ENCODE results near the gene SLC16A14. TPM values are rescaled to one million over a fixed set of nuclear protein-coding genes. Genes with fewer than 3 reads are reported as not detected.

Gene SLC16A14
- total RNA-seq, 1 donor from 2014 or later = 2.6 TPM

- H3K9me3 ChIP-seq (ENCODE audit: control insufficient read depth in 3 of 3, low read length in 3 of 3) = no peaks in the 10 kb centered on the region
- H3K4me1 ChIP-seq (ENCODE audit: control insufficient read depth in 3 of 3, insufficient read depth in 3 of 3, low read length in 3 of 3) = peaks cover 0 to 3% (median 0%) of the 10 kb centered on the region in 3 donors
- H3K27ac ChIP-seq (ENCODE audit: low read depth, low read length) = no peak overlapping the region
- H3K4me3 ChIP-seq (ENCODE audit: low read length in 3 of 3) = peak overlapping the region in 2 of 3 donors; percentile 3
- H3K36me3 ChIP-seq (ENCODE audit: control insufficient read depth in 3 of 3, insufficient read depth in 3 of 3, low read length in 3 of 3) = no peaks in the 10 kb centered on the region
- H3K27me3 ChIP-seq (ENCODE audit: control insufficient read depth in 3 of 3, insufficient read depth in 3 of 3, low read length in 3 of 3) = no peaks in the 10 kb centered on the region
- peak overlapping the region in 1 of 3 donors; percentile 33 for H3K9ac ChIP-seq (ENCODE audit: low read depth in 1 of 3, low read length in 3 of 3)
Measured at GRCh38 chr2:230007931-230008707, 60.6 kb downstream of the SLC16A14 start.

GRCh38 chr2:230000118-230000841, 68.4 kb downstream of the SLC16A14 start:
- Histone ChIP-seq H3K9ac (ENCODE audit: low read depth in 1 of 3, low read length in 3 of 3) (no peak overlapping the region), H3K9me3 (ENCODE audit: control insufficient read depth in 3 of 3, low read length in 3 of 3) (no peaks in the 10 kb centered on the region), H3K4me1 (ENCODE audit: control insufficient read depth in 3 of 3, insufficient read depth in 3 of 3, low read length in 3 of 3) (no peaks in the 10 kb centered on the region), H3K36me3 (ENCODE audit: control insufficient read depth in 3 of 3, insufficient read depth in 3 of 3, low read length in 3 of 3) (no peaks in the 10 kb centered on the region), H3K27ac (ENCODE audit: low read depth, low read length) (no peak overlapping the region), H3K4me3 (ENCODE audit: low read length in 3 of 3) (no peak overlapping the region), H3K27me3 (ENCODE audit: control insufficient read depth in 3 of 3, insufficient read depth in 3 of 3, low read length in 3 of 3) (no peaks in the 10 kb centered on the region)

GRCh38 chr2:229997565-229997964, 71.2 kb downstream of the SLC16A14 start:
- no peaks in the 10 kb centered on the region for H3K27me3 ChIP-seq (ENCODE audit: control insufficient read depth in 3 of 3, insufficient read depth in 3 of 3, low read length in 3 of 3)
- H3K36me3 ChIP-seq (ENCODE audit: control insufficient read depth in 3 of 3, insufficient read depth in 3 of 3, low read length in 3 of 3) = no peaks in the 10 kb centered on the region
- no peaks in the 10 kb centered on the region for H3K9me3 ChIP-seq (ENCODE audit: control insufficient read depth in 3 of 3, low read length in 3 of 3)
- no peaks in the 10 kb centered on the region for H3K4me1 ChIP-seq (ENCODE audit: control insufficient read depth in 3 of 3, insufficient read depth in 3 of 3, low read length in 3 of 3)
- no peak overlapping the region for H3K27ac ChIP-seq (ENCODE audit: low read depth, low read length)
- H3K9ac ChIP-seq (ENCODE audit: low read depth in 1 of 3, low read length in 3 of 3) = no peak overlapping the region
- no peak overlapping the region for H3K4me3 ChIP-seq (ENCODE audit: low read length in 3 of 3)

GRCh38 chr2:229996320-229996719, 72.4 kb downstream of the SLC16A14 start:
- Histone ChIP-seq H3K9me3 (ENCODE audit: control insufficient read depth in 3 of 3, low read length in 3 of 3) (no peaks in the 10 kb centered on the region), H3K9ac (ENCODE audit: low read depth in 1 of 3, low read length in 3 of 3) (no peak overlapping the region), H3K27me3 (ENCODE audit: control insufficient read depth in 3 of 3, insufficient read depth in 3 of 3, low read length in 3 of 3) (no peaks in the 10 kb centered on the region), H3K36me3 (ENCODE audit: control insufficient read depth in 3 of 3, insufficient read depth in 3 of 3, low read length in 3 of 3) (no peaks in the 10 kb centered on the region), H3K4me1 (ENCODE audit: control insufficient read depth in 3 of 3, insufficient read depth in 3 of 3, low read length in 3 of 3) (no peaks in the 10 kb centered on the region), H3K27ac (ENCODE audit: low read depth, low read length) (no peak overlapping the region), H3K4me3 (ENCODE audit: low read length in 3 of 3) (no peak overlapping the region)

- H3K9ac ChIP-seq (ENCODE audit: low read depth in 1 of 3, low read length in 3 of 3) = no peak overlapping the region
- no peaks in the 10 kb centered on the region for H3K36me3 ChIP-seq (ENCODE audit: control insufficient read depth in 3 of 3, insufficient read depth in 3 of 3, low read length in 3 of 3)
- H3K27me3 ChIP-seq (ENCODE audit: control insufficient read depth in 3 of 3, insufficient read depth in 3 of 3, low read length in 3 of 3) = no peaks in the 10 kb centered on the region
- H3K9me3 ChIP-seq (ENCODE audit: control insufficient read depth in 3 of 3, low read length in 3 of 3) = no peaks in the 10 kb centered on the region
- no peaks in the 10 kb centered on the region for H3K4me1 ChIP-seq (ENCODE audit: control insufficient read depth in 3 of 3, insufficient read depth in 3 of 3, low read length in 3 of 3)
- no peak overlapping the region for H3K27ac ChIP-seq (ENCODE audit: low read depth, low read length)
- no peak overlapping the region for H3K4me3 ChIP-seq (ENCODE audit: low read length in 3 of 3)
Measured at GRCh38 chr2:229993236-229993635, 75.5 kb downstream of the SLC16A14 start.

Small RNA genes lying within 50 kb of the gene (small RNA-seq; reads per million reads assigned to genes)
- not detected for gene RNY4P19

Other genes starting within 250 kb of the SLC16A14 start
- gene TRIP12, start 146.9 kb downstream of the SLC16A14 start, total RNA-seq = 209 TPM
- 2.1 TPM for gene FBXO36, start 146.4 kb downstream of the SLC16A14 start, total RNA-seq
- gene SP110, start 151.1 kb upstream of the SLC16A14 start, total RNA-seq = 4.7 TPM
- gene SP140, start 156.8 kb upstream of the SLC16A14 start, total RNA-seq = 0.52 TPM